Ectodermal cell (in vitro differentiated cells): ENCODE results near the gene GJD4.

Experiments
- H3K27ac ChIP-seq: 2 replicates; pipeline ENCODE4 v1.7.0; 2013; ENCODE audit warnings: mild to moderate bottlenecking, low read depth, low read length; ENCODE audit not compliant: insufficient read depth, poor library complexity, severe bottlenecking
- H3K27me3 ChIP-seq: 2 replicates; pipeline ENCODE4 v1.7.0; 2013; ENCODE audit warnings: mild to moderate bottlenecking, low read length; ENCODE audit not compliant: insufficient read depth, control insufficient read depth, poor library complexity, severe bottlenecking
- H3K36me3 ChIP-seq: one replicate; pipeline ENCODE4 v1.7.0; 2013; ENCODE audit warnings: low read length; ENCODE audit not compliant: control insufficient read depth, insufficient read depth
- H3K4me1 ChIP-seq: one replicate; pipeline ENCODE4 v1.7.0; 2013; ENCODE audit warnings: low read length; ENCODE audit not compliant: control insufficient read depth, insufficient read depth
- H3K4me3 ChIP-seq: 2 replicates; pipeline ENCODE4 v1.7.0; 2013; ENCODE audit warnings: low read depth, low read length, control low read depth; ENCODE audit not compliant: insufficient read depth
- H3K9me3 ChIP-seq: 2 replicates; pipeline ENCODE4 v1.7.0; 2013; ENCODE audit warnings: mild to moderate bottlenecking, low read length, moderate library complexity; ENCODE audit not compliant: control insufficient read depth
- WGBS, 2 experiments: methylation state at CpG; one replicate each; pipeline ENCODE4 v1.1.7; 2013; ENCODE audit warnings: missing lambda C conversion rate in 2 of 2; 5-methylcytosine and 5-hydroxymethylcytosine counted together

The GJD4 gene

GRCh38 chr10:35567951-35568350, 37.2 kb upstream of the GJD4 start:
- no peak overlapping the region for H3K27ac ChIP-seq
- H3K4me1 ChIP-seq: no peaks in the 10 kb centered on the region
- H3K4me3 ChIP-seq: no peak overlapping the region
- H3K9me3 ChIP-seq: no peaks in the 10 kb centered on the region
- no peaks in the 10 kb centered on the region for H3K27me3 ChIP-seq
- WGBS, 2 experiments: 93 to 95% methylated on average over 6 of the region's 6 CpGs
- peaks cover 11% of the 10 kb centered on the region for H3K36me3 ChIP-seq

GRCh38 chr10:35568483-35569015, 36.6 kb upstream of the GJD4 start:
- Histone ChIP-seq H3K4me1 (no peaks in the 10 kb centered on the region), H3K36me3 (peaks cover 11% of the 10 kb centered on the region), H3K4me3 (no peak overlapping the region), H3K27ac (no peak overlapping the region), H3K27me3 (no peaks in the 10 kb centered on the region), H3K9me3 (no peaks in the 10 kb centered on the region)
- 93 to 96% methylated on average over 20 of the region's 20 CpGs for WGBS, 2 experiments

GRCh38 chr10:35569111-35569707, 35.9 kb upstream of the GJD4 start:
- WGBS, 2 experiments: 91 to 92% methylated on average over 19 of the region's 19 CpGs
- H3K4me3 ChIP-seq: no peak overlapping the region
- no peaks in the 10 kb centered on the region for H3K4me1 ChIP-seq
- no peaks in the 10 kb centered on the region for H3K9me3 ChIP-seq
- H3K36me3 ChIP-seq: peaks cover 11% of the 10 kb centered on the region
- no peaks in the 10 kb centered on the region for H3K27me3 ChIP-seq
- H3K27ac ChIP-seq: no peak overlapping the region

- Histone ChIP-seq H3K36me3 (peaks cover 11% of the 10 kb centered on the region), H3K27me3 (no peaks in the 10 kb centered on the region)
These were observed 35.3 kb upstream of the GJD4 start for GRCh38 chr10:35569836-35570235.

GRCh38 chr10:35570397-35570796, 34.7 kb upstream of the GJD4 start:
- WGBS, 2 experiments: 100% methylated on average over 1 of the region's 1 CpG; no CpG with 5 or more reads in 1 of the 2 experiments
- Histone ChIP-seq H3K27me3 (no peaks in the 10 kb centered on the region), H3K36me3 (peaks cover 11% of the 10 kb centered on the region)

More at GRCh38 chr10:35569836-35570235, 35.3 kb upstream of the GJD4 start:
- no peaks in the 10 kb centered on the region for H3K9me3 ChIP-seq
- H3K4me1 ChIP-seq: no peaks in the 10 kb centered on the region
- 90 to 95% methylated on average over 4 of the region's 4 CpGs for WGBS, 2 experiments
- no peak overlapping the region for H3K4me3 ChIP-seq
- no peak overlapping the region for H3K27ac ChIP-seq

GRCh38 chr10:35572583-35572982, 32.6 kb upstream of the GJD4 start:
- Histone ChIP-seq H3K27ac (no peak overlapping the region), H3K4me1 (no peaks in the 10 kb centered on the region), H3K27me3 (no peaks in the 10 kb centered on the region), H3K4me3 (no peak overlapping the region), H3K36me3 (peaks cover 11% of the 10 kb centered on the region), H3K9me3 (no peaks in the 10 kb centered on the region)
- WGBS, 2 experiments: 97 to 100% methylated on average over 1 of the region's 1 CpG

More at GRCh38 chr10:35570397-35570796, 34.7 kb upstream of the GJD4 start:
- Histone ChIP-seq H3K27ac (no peak overlapping the region), H3K4me3 (no peak overlapping the region), H3K9me3 (no peaks in the 10 kb centered on the region), H3K4me1 (no peaks in the 10 kb centered on the region)

GRCh38 chr10:35573796-35574195, 31.3 kb upstream of the GJD4 start:
- Histone ChIP-seq H3K36me3 (peaks cover 6% of the 10 kb centered on the region), H3K9me3 (no peaks in the 10 kb centered on the region), H3K27ac (no peak overlapping the region), H3K27me3 (no peaks in the 10 kb centered on the region), H3K4me1 (no peaks in the 10 kb centered on the region), H3K4me3 (no peak overlapping the region)
- 35 to 43% methylated on average over 1 of the region's 1 CpG for WGBS, 2 experiments

- no peaks in the 10 kb centered on the region for H3K9me3 ChIP-seq
- no peaks in the 10 kb centered on the region for H3K27me3 ChIP-seq
- H3K4me3 ChIP-seq: no peak overlapping the region
- 85 to 87% methylated on average over 9 of the region's 9 CpGs for WGBS, 2 experiments
- H3K4me1 ChIP-seq: no peaks in the 10 kb centered on the region
- H3K27ac ChIP-seq: no peak overlapping the region
- no peaks in the 10 kb centered on the region for H3K36me3 ChIP-seq
These were observed 30.2 kb upstream of the GJD4 start for GRCh38 chr10:35574924-35575352.

- Histone ChIP-seq H3K27me3 (no peaks in the 10 kb centered on the region), H3K27ac (no peak overlapping the region), H3K36me3 (no peaks in the 10 kb centered on the region), H3K9me3 (no peaks in the 10 kb centered on the region), H3K4me3 (no peak overlapping the region), H3K4me1 (no peaks in the 10 kb centered on the region)
- 94 to 96% methylated on average over 9 of the region's 9 CpGs for WGBS, 2 experiments
These were observed 29.5 kb upstream of the GJD4 start for GRCh38 chr10:35575640-35576039.

- no peaks in the 10 kb centered on the region for H3K4me1 ChIP-seq
- H3K4me3 ChIP-seq: no peak overlapping the region
- no peak overlapping the region for H3K27ac ChIP-seq
- no peaks in the 10 kb centered on the region for H3K27me3 ChIP-seq
- WGBS, 2 experiments: 97% methylated on average over 3 of the region's 3 CpGs
- no peaks in the 10 kb centered on the region for H3K9me3 ChIP-seq
- no peaks in the 10 kb centered on the region for H3K36me3 ChIP-seq
These were observed 28.4 kb upstream of the GJD4 start for GRCh38 chr10:35576730-35577129.
